Natural killer cell (primary cell): ENCODE results near the gene EEFSEC. TPM values are rescaled to one million over a fixed set of nuclear protein-coding genes. Genes with fewer than 3 reads are reported as not detected.
A peak's percentile ranks its signal among the peaks of the same experiment; 100 is the strongest.

Experiments
- ATAC-seq, 3 donors: fragments of 150-1000 bp in 2 of 3; fragments of 200-7000 bp in 1 of 3; cut with Tn5 transposase; 1 replicate in 1 of 3; 2 replicates in 2 of 3; pipeline ENCODE4 v1.10.0; 2021; ENCODE audit warnings: mild to moderate bottlenecking in 2 of 3, moderate library complexity in 2 of 3
- DNase-seq, 2 donors: peaks; one replicate each; pipeline versions ENCODE4 v3.0.0 to v3.0.0-alpha.2; 2013 to 2021; ENCODE audit warnings: mixed read lengths in 1 of 2
- H3K27ac ChIP-seq: one replicate; pipeline ENCODE4 v1.5.1; 2013; ENCODE audit warnings: mild to moderate bottlenecking, low read length
- H3K27me3 ChIP-seq: one replicate; pipeline ENCODE4 v1.6.1; 2013; ENCODE audit warnings: low read length; ENCODE audit not compliant: control insufficient read depth, insufficient read depth
- H3K36me3 ChIP-seq: one replicate; pipeline ENCODE4 v1.6.1; 2013; ENCODE audit warnings: low read length; ENCODE audit not compliant: control insufficient read depth, insufficient read depth
- H3K4me1 ChIP-seq: one replicate; pipeline ENCODE4 v1.6.1; 2013; ENCODE audit warnings: low read length; ENCODE audit not compliant: control insufficient read depth, insufficient read depth
- H3K4me3 ChIP-seq: one replicate; pipeline ENCODE4 v1.5.1; 2013; ENCODE audit warnings: low read length
- H3K9me3 ChIP-seq: one replicate; pipeline ENCODE4 v1.6.1; 2013; ENCODE audit warnings: low read length; ENCODE audit not compliant: control insufficient read depth, insufficient read depth
- H3K27ac Mint-ChIP-seq, 2 donors: one replicate each; pipeline ENCODE4 v1.8.0; 2022; ENCODE audit warnings: mild to moderate bottlenecking in 2 of 2, mixed read lengths in 2 of 2, moderate library complexity in 1 of 2
- H3K27me3 Mint-ChIP-seq, 2 donors: one replicate each; pipeline ENCODE4 v1.8.0; 2022; ENCODE audit warnings: low read depth in 2 of 2, mixed read lengths in 2 of 2
- H3K36me3 Mint-ChIP-seq: one replicate; pipeline ENCODE4 v1.8.0; 2022; ENCODE audit warnings: mixed read lengths
- H3K4me1 Mint-ChIP-seq, 2 donors: one replicate each; pipeline ENCODE4 v1.8.0; 2022; ENCODE audit warnings: mixed read lengths in 2 of 2
- H3K4me3 Mint-ChIP-seq: one replicate; pipeline ENCODE4 v1.8.0; 2022; ENCODE audit warnings: mild to moderate bottlenecking, moderate library complexity, mixed read lengths
- H3K9me3 Mint-ChIP-seq, 2 donors: one replicate each; pipeline ENCODE4 v1.8.0; 2022; ENCODE audit warnings: mixed read lengths in 2 of 2
- WGBS: methylation state at CpG from one replicate; pipeline ENCODE4 v1.1.7; 2013; ENCODE audit warnings: missing lambda C conversion rate; ENCODE audit not compliant: insufficient coverage; 5-methylcytosine and 5-hydroxymethylcytosine counted together
- intact Hi-C: fragments of 100-400 bp; cut with micrococcal nuclease; formaldehyde crosslinking; loops from one replicate; pipeline ENCODE4 v1.14.2; 2022
- total RNA-seq, 4 donors: library from RNA; stranded (reverse); fragments of 120-200 nt in 1 of 4; gene quantifications; one replicate each; pipeline versions ENCODE4 v1.2.3 to v1.2.4, GENCODE V29; 2013 to 2022
- TF ChIP-seq, protein P1 (sequence below): fragments of 200-600 bp; IDR thresholded peaks from one replicate; pipeline ENCODE4 v1.8.0; 2022; ENCODE audit warnings: antibody characterized with exemption

Gene EEFSEC
- total RNA-seq, 3 donors from 2014 or later (not counting 1 experiment from before 2014, with no cell fraction given) = 16.7 to 18.9 (median 17.6) TPM

DNA sequence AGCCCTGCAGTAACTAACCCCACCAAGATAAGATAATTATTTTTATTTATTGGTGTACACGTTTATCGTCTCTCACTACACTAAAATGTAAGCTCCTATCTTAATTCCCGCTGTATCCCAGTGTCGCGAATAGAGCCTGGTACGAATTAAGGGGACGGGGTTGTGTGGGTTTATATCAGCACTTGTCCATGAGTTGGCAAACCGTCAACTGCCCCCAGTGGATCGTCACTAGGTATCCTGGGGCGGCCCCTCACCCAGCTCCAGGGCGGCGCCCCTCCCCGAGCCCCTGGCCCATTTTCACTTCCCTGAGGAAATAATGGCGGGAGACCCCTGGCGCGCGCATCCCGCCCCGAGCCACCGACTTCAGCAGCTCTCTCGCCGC is 30.1 kb upstream of the EEFSEC start:
- peaks cover 4% of the 10 kb centered on the region for H3K36me3 ChIP-seq
- Mint-ChIP-seq H3K4me3 (peak overlapping the region; percentile 99), H3K27me3 (no peaks in the 10 kb centered on the region), H3K36me3 (no peaks in the 10 kb centered on the region), H3K9me3 (peaks cover 0 to 3% of the 10 kb centered on the region in 2 donors), H3K27ac (peak overlapping the region; percentile 95 to 96), H3K4me1 (peaks cover 20 to 29% of the 10 kb centered on the region in 2 donors)
- H3K27me3 ChIP-seq = no peaks in the 10 kb centered on the region
- ATAC-seq = no peak
- WGBS = under 1% methylated on average over 19 of the region's 22 CpGs
- H3K9me3 ChIP-seq = no peaks in the 10 kb centered on the region
- H3K4me3 ChIP-seq = peak overlapping the region; percentile 84
- peak in 1 of 2 donors; percentile 22 for DNase-seq
- H3K4me1 ChIP-seq = peaks cover 17% of the 10 kb centered on the region
- H3K27ac ChIP-seq = peak overlapping the region; percentile 80
- TF ChIP-seq, protein P1, sequence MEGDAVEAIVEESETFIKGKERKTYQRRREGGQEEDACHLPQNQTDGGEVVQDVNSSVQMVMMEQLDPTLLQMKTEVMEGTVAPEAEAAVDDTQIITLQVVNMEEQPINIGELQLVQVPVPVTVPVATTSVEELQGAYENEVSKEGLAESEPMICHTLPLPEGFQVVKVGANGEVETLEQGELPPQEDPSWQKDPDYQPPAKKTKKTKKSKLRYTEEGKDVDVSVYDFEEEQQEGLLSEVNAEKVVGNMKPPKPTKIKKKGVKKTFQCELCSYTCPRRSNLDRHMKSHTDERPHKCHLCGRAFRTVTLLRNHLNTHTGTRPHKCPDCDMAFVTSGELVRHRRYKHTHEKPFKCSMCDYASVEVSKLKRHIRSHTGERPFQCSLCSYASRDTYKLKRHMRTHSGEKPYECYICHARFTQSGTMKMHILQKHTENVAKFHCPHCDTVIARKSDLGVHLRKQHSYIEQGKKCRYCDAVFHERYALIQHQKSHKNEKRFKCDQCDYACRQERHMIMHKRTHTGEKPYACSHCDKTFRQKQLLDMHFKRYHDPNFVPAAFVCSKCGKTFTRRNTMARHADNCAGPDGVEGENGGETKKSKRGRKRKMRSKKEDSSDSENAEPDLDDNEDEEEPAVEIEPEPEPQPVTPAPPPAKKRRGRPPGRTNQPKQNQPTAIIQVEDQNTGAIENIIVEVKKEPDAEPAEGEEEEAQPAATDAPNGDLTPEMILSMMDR = no peak
- intact Hi-C loops = loop anchor here (1.0 kb wide), 1 partner anchor 48 kb away; no protein-coding TSS in a partner anchor

- H3K27ac ChIP-seq = peak within 1 kb of the TSS; percentile 80
- peak; percentile 96 to 98 (median 97) for ATAC-seq
- H3K9me3 ChIP-seq = no peaks in the 10 kb centered on the region
- no peaks in the 10 kb centered on the region for H3K36me3 ChIP-seq
- H3K36me3 Mint-ChIP-seq = no peaks in the 10 kb centered on the region
- peak; percentile 92 to 98 for DNase-seq
- H3K27me3 ChIP-seq = no peaks in the 10 kb centered on the region
- TF ChIP-seq, protein P1 = no peak
- WGBS = 5% methylated on average over 47 of the region's 47 CpGs
- H3K4me1 ChIP-seq = peaks cover 17% of the 10 kb centered on the region
- peaks cover 20 to 29% of the 10 kb centered on the region in 2 donors for H3K4me1 Mint-ChIP-seq
- peak within 1 kb of the TSS; percentile 95 to 96 for H3K27ac Mint-ChIP-seq
- H3K4me3 ChIP-seq = peak within 1 kb of the TSS; percentile 84
- H3K9me3 Mint-ChIP-seq = peaks cover 0 to 3% of the 10 kb centered on the region in 2 donors
- H3K4me3 Mint-ChIP-seq = peak within 1 kb of the TSS; percentile 99
- intact Hi-C loops = loop anchor here (1.0 kb wide), 2 partner anchors 30 to 48 kb away; partner anchors contain the start of gene EEFSEC
- H3K27me3 Mint-ChIP-seq = no peaks in the 10 kb centered on the region
These were observed 29.5 kb upstream of the EEFSEC start, which contains the start of gene RUVBL1 for GRCh38 chr3:128123538-128124368. RUVBL1 (minus strand) TSS chr3:128123812; CDS start chr3:128123724, 88 bp downstream.

DNA sequence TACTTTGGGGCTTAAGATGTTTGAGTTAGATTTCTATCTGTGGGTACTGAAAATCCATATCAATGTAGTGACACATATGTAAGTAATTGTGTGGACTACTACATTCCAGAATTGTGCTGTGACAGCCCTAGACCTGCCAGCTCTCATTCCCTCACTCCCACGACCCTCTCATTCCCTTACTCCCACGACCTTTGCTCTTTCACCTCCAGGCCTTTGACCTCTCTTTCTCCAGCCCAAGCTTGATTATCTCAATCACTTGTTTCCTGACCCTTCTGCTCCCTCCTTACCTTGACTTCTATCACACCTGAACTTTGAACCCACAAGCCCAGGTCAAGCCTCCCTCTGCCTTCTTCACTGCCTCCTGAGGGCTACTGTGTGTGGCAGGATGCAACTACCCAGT is 26.0 kb upstream of the EEFSEC start:
- Histone ChIP-seq H3K36me3 (no peaks in the 10 kb centered on the region), H3K27ac (no peak overlapping the region), H3K9me3 (no peaks in the 10 kb centered on the region), H3K4me1 (peaks cover 17% of the 10 kb centered on the region), H3K27me3 (no peaks in the 10 kb centered on the region), H3K4me3 (no peak overlapping the region)
- peaks cover 0 to 3% of the 10 kb centered on the region in 2 donors for H3K9me3 Mint-ChIP-seq
- no peaks in the 10 kb centered on the region for H3K36me3 Mint-ChIP-seq
- TF ChIP-seq, protein P1 = no peak
- no peaks in the 10 kb centered on the region for H3K27me3 Mint-ChIP-seq
- DNase-seq = no peak
- H3K4me1 Mint-ChIP-seq = peaks cover 20 to 23% of the 10 kb centered on the region in 2 donors
- peak overlapping the region in 1 of 2 donors; percentile 35 for H3K27ac Mint-ChIP-seq
- 78% methylated on average over 2 of the region's 2 CpGs for WGBS
- no peak for ATAC-seq
- no peak overlapping the region for H3K4me3 Mint-ChIP-seq
- intact Hi-C loops = no loop called here
